ENCODE measurements around the gene PNPLA2. TPM values are rescaled to one million over a fixed set of nuclear protein-coding genes. Genes with fewer than 3 reads are reported as not detected.

The PNPLA2 gene
- total RNA-seq, 3 donors from 2014 or later (not counting 1 experiment from before 2014, with no cell fraction given) = 184 to 218 (median 201) TPM

DNA sequence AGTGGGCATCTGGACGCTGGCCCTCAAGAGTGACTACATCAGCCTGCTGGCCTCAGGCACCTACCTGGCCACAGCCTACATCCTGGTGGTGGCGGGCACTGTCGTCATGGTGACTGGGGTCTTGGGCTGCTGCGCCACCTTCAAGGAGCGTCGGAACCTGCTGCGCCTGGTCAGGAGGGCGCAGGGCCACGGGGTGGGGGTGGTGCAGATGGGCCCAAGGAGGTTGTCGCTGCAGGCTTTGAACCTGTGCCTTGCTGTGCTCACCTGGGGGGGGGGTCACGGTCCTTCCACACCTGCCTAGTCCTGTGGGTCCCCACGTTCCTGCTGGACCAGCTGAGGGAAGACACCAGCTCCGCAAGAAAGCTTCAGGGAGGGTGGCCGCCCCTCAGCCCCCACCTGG, 17.6 kb downstream of the PNPLA2 start:
- no peak for ATAC-seq
- Mint-ChIP-seq H3K4me1 (peaks cover 7 to 33% of the 10 kb centered on the region in 2 donors), H3K9me3 (no peaks in the 10 kb centered on the region), H3K4me3 (no peak overlapping the region), H3K27me3 (ENCODE audit: low read depth in 2 of 2) (peaks cover 6 to 8% of the 10 kb centered on the region in 2 donors), H3K27ac (no peak overlapping the region), H3K36me3 (no peaks in the 10 kb centered on the region)
- DNase-seq = no peak
- Histone ChIP-seq H3K27ac (ENCODE audit: low read length) (no peak overlapping the region), H3K4me1 (ENCODE audit: control insufficient read depth, insufficient read depth, low read length) (peaks cover 80% of the 10 kb centered on the region), H3K36me3 (ENCODE audit: control insufficient read depth, insufficient read depth, low read length) (peaks cover 23% of the 10 kb centered on the region), H3K9me3 (ENCODE audit: control insufficient read depth, insufficient read depth, low read length) (no peaks in the 10 kb centered on the region), H3K4me3 (ENCODE audit: low read length) (no peak overlapping the region), H3K27me3 (ENCODE audit: control insufficient read depth, insufficient read depth, low read length) (no peaks in the 10 kb centered on the region)
- WGBS (ENCODE audit: insufficient coverage) = 97% methylated on average over 14 of the region's 14 CpGs
- intact Hi-C loops (cut with micrococcal nuclease) = no loop called here
- TF ChIP-seq, protein P1, sequence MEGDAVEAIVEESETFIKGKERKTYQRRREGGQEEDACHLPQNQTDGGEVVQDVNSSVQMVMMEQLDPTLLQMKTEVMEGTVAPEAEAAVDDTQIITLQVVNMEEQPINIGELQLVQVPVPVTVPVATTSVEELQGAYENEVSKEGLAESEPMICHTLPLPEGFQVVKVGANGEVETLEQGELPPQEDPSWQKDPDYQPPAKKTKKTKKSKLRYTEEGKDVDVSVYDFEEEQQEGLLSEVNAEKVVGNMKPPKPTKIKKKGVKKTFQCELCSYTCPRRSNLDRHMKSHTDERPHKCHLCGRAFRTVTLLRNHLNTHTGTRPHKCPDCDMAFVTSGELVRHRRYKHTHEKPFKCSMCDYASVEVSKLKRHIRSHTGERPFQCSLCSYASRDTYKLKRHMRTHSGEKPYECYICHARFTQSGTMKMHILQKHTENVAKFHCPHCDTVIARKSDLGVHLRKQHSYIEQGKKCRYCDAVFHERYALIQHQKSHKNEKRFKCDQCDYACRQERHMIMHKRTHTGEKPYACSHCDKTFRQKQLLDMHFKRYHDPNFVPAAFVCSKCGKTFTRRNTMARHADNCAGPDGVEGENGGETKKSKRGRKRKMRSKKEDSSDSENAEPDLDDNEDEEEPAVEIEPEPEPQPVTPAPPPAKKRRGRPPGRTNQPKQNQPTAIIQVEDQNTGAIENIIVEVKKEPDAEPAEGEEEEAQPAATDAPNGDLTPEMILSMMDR (IDR thresholded peaks at IDR 0.05) = no peak

DNA sequence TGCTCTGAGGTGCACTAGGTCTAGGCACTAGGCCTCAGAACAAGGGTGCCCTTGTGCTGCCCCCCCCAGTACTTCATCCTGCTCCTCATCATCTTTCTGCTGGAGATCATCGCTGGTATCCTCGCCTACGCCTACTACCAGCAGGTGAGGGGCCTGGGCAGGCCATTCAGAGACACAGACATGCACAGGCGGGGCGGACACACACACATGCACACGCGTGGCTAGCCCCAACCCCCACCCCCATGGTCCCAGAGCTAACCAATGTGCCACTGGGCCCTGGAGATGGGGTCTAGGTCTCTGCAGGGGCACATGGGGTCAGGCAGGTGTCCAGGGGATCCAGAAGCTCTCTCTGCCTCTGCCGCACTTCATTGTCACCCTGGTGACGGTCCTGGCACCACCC, 18.0 kb downstream of the PNPLA2 start:
- peaks cover 23% of the 10 kb centered on the region for H3K36me3 ChIP-seq (ENCODE audit: control insufficient read depth, insufficient read depth, low read length)
- DNase-seq = no peak
- intact Hi-C loops (cut with micrococcal nuclease) = no loop called here
- Mint-ChIP-seq H3K27me3 (ENCODE audit: low read depth in 2 of 2) (peaks cover 2 to 3% of the 10 kb centered on the region in 2 donors), H3K9me3 (no peaks in the 10 kb centered on the region), H3K4me3 (no peak overlapping the region), H3K4me1 (peaks cover 7 to 30% of the 10 kb centered on the region in 2 donors), H3K27ac (peak overlapping the region in 1 of 2 donors; percentile 62), H3K36me3 (no peaks in the 10 kb centered on the region)
- TF ChIP-seq, protein P1 (IDR thresholded peaks at IDR 0.05) = no peak
- WGBS (ENCODE audit: insufficient coverage) = 83% methylated on average over 9 of the region's 9 CpGs
- no peak overlapping the region for H3K27ac ChIP-seq (ENCODE audit: low read length)
- H3K9me3 ChIP-seq (ENCODE audit: control insufficient read depth, insufficient read depth, low read length) = no peaks in the 10 kb centered on the region
- H3K4me1 ChIP-seq (ENCODE audit: control insufficient read depth, insufficient read depth, low read length) = peaks cover 84% of the 10 kb centered on the region
- no peak for ATAC-seq
- no peaks in the 10 kb centered on the region for H3K27me3 ChIP-seq (ENCODE audit: control insufficient read depth, insufficient read depth, low read length)
- H3K4me3 ChIP-seq (ENCODE audit: low read length) = no peak overlapping the region

DNA sequence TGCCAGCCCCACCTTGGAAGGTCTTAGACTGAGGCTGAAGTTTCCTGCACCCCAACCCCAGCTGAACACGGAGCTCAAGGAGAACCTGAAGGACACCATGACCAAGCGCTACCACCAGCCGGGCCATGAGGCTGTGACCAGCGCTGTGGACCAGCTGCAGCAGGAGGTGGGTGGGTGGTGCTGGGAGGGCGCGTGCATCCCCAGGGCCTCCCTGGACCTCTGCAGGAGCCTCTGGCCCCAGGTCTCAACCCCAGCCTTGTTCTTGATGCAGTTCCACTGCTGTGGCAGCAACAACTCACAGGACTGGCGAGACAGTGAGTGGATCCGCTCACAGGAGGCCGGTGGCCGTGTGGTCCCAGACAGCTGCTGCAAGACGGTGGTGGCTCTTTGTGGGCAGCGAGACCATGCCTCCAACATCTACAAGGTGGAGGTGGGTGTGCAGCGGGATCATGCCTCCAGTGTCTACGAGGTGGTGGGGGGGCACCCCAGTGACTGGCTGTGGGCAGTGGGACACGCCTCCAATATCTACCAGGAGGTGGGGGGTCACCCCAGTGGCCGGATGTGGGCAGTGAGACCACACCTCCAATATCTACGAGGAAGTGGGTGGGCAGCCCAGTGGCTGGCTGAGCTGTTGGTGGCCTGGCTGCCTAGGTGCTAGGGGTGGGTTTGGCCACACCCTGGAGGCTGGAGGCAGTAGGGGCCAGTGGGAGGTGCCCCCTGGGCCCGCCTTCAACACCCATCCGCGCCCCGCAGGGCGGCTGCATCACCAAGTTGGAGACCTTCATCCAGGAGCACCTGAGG, 18.7 kb downstream of the PNPLA2 start:
- Histone ChIP-seq H3K36me3 (ENCODE audit: control insufficient read depth, insufficient read depth, low read length) (peaks cover 23% of the 10 kb centered on the region), H3K27ac (ENCODE audit: low read length) (peak overlapping the region; percentile 18), H3K4me3 (ENCODE audit: low read length) (no peak overlapping the region), H3K27me3 (ENCODE audit: control insufficient read depth, insufficient read depth, low read length) (no peaks in the 10 kb centered on the region), H3K4me1 (ENCODE audit: control insufficient read depth, insufficient read depth, low read length) (peaks cover 83% of the 10 kb centered on the region), H3K9me3 (ENCODE audit: control insufficient read depth, insufficient read depth, low read length) (no peaks in the 10 kb centered on the region)
- intact Hi-C loops (cut with micrococcal nuclease) = no loop called here
- Mint-ChIP-seq H3K4me1 (peaks cover 7 to 28% of the 10 kb centered on the region in 2 donors), H3K27me3 (ENCODE audit: low read depth in 2 of 2) (no peaks in the 10 kb centered on the region), H3K36me3 (no peaks in the 10 kb centered on the region), H3K9me3 (no peaks in the 10 kb centered on the region), H3K4me3 (peak overlapping the region; percentile 79), H3K27ac (peak overlapping the region; percentile 62 to 66)
- DNase-seq (no peak), ATAC-seq (peak; percentile 5 to 65 (median 44))
- TF ChIP-seq, protein P1 (IDR thresholded peaks at IDR 0.05) = no peak
- 77% methylated on average over 22 of the region's 22 CpGs for WGBS (ENCODE audit: insufficient coverage)
